ENCODE measurements around the gene MBNL2.
"Not testable (repeated sequence)": the region's sequence is repeated elsewhere in the genome, so short reads cannot be mapped to it uniquely, and the experiment has no call there.

Gene MBNL2

GRCh38 chr13:97347255-97347932 is 125.3 kb downstream of the MBNL2 start:
- no peak for TF ChIP-seq CTCF (IDR thresholded peaks at IDR 0.05; ENCODE audit: control insufficient read depth, insufficient read depth, low read depth, low read length, missing control alignments)
- DNase-seq (ENCODE audit: low read depth) = no peak
- no peak overlapping the region for H3K4me3 ChIP-seq (ENCODE audit: control insufficient read depth, low read depth, low read length)

- no peak for TF ChIP-seq CTCF (IDR thresholded peaks at IDR 0.05; ENCODE audit: control insufficient read depth, insufficient read depth, low read depth, low read length, missing control alignments)
- H3K4me3 ChIP-seq (ENCODE audit: control insufficient read depth, low read depth, low read length) = no peak overlapping the region
- no peak for DNase-seq (ENCODE audit: low read depth)
Observed at GRCh38 chr13:97348569-97349100, 126.5 kb downstream of the MBNL2 start.

GRCh38 chr13:97352012-97352411 is 129.9 kb downstream of the MBNL2 start:
- DNase-seq (ENCODE audit: low read depth); H3K4me3 ChIP-seq (ENCODE audit: control insufficient read depth, low read depth, low read length): not testable (repeated sequence)

GRCh38 chr13:97352815-97353214 is 130.7 kb downstream of the MBNL2 start:
- no peak for DNase-seq (ENCODE audit: low read depth)
- no peak overlapping the region for H3K4me3 ChIP-seq (ENCODE audit: control insufficient read depth, low read depth, low read length)
- TF ChIP-seq CTCF (IDR thresholded peaks at IDR 0.05; ENCODE audit: control insufficient read depth, insufficient read depth, low read depth, low read length, missing control alignments) = no peak

- no peak for DNase-seq (ENCODE audit: low read depth)
- no peak overlapping the region for H3K4me3 ChIP-seq (ENCODE audit: control insufficient read depth, low read depth, low read length)
- TF ChIP-seq CTCF (IDR thresholded peaks at IDR 0.05; ENCODE audit: control insufficient read depth, insufficient read depth, low read depth, low read length, missing control alignments) = no peak
Observed at GRCh38 chr13:97353927-97354675, 132.0 kb downstream of the MBNL2 start.

GRCh38 chr13:97354808-97355207 is 132.7 kb downstream of the MBNL2 start:
- DNase-seq (ENCODE audit: low read depth) = no peak
- no peak overlapping the region for H3K4me3 ChIP-seq (ENCODE audit: control insufficient read depth, low read depth, low read length)
- no peak for TF ChIP-seq CTCF (IDR thresholded peaks at IDR 0.05; ENCODE audit: control insufficient read depth, insufficient read depth, low read depth, low read length, missing control alignments)

GRCh38 chr13:97356592-97356991 is 134.5 kb downstream of the MBNL2 start:
- no peak overlapping the region for H3K4me3 ChIP-seq (ENCODE audit: control insufficient read depth, low read depth, low read length)
- no peak for DNase-seq (ENCODE audit: low read depth)
- no peak for TF ChIP-seq CTCF (IDR thresholded peaks at IDR 0.05; ENCODE audit: control insufficient read depth, insufficient read depth, low read depth, low read length, missing control alignments)
